ENCODE results near the gene CEACAM16.
"Not testable (repeated sequence)": the region's sequence is repeated elsewhere in the genome, so short reads cannot be mapped to it uniquely, and the experiment has no call there.

CEACAM16 gene

GRCh38 chr19:44698492-44699201 lies at the start of gene CEACAM16:
Gene CEACAM16, plus strand, starts transcription at chr19:44699151. Its CDS starts 2,306 bp downstream, at chr19:44701457.
- DNase-seq (ENCODE audit: low read depth), result no peak

- no peak for DNase-seq (ENCODE audit: low read depth)
Measured at GRCh38 chr19:44649578-44650145, 49.3 kb upstream of the CEACAM16 start.

GRCh38 chr19:44653343-44653742 lies 45.6 kb upstream of the CEACAM16 start:
- no peak for DNase-seq (ENCODE audit: low read depth)

- DNase-seq (ENCODE audit: low read depth), result peak; percentile 56
Measured at GRCh38 chr19:44653977-44654774, 44.8 kb upstream of the CEACAM16 start.

- DNase-seq (ENCODE audit: low read depth), result peak; percentile 68
Measured at GRCh38 chr19:44657211-44657921, 41.6 kb upstream of the CEACAM16 start.

GRCh38 chr19:44658069-44658733 lies 40.8 kb upstream of the CEACAM16 start:
- DNase-seq (ENCODE audit: low read depth), result no peak

GRCh38 chr19:44660081-44660480 lies 38.9 kb upstream of the CEACAM16 start:
- no peak for DNase-seq (ENCODE audit: low read depth)

- DNase-seq (ENCODE audit: low read depth), result no peak
Measured at GRCh38 chr19:44661205-44661604, 37.7 kb upstream of the CEACAM16 start.

- no peak for DNase-seq (ENCODE audit: low read depth)
Measured at GRCh38 chr19:44661904-44662303, 37.0 kb upstream of the CEACAM16 start.

GRCh38 chr19:44662691-44663385 lies 36.1 kb upstream of the CEACAM16 start:
- DNase-seq (ENCODE audit: low read depth), result peak; percentile 43

GRCh38 chr19:44663996-44664395 lies 35.0 kb upstream of the CEACAM16 start:
- DNase-seq (ENCODE audit: low read depth), result no peak

- DNase-seq (ENCODE audit: low read depth), result no peak
Measured at GRCh38 chr19:44664976-44665375, 34.0 kb upstream of the CEACAM16 start.

GRCh38 chr19:44666852-44667556 lies 31.9 kb upstream of the CEACAM16 start:
- no peak for DNase-seq (ENCODE audit: low read depth)

GRCh38 chr19:44668985-44669764 lies 29.8 kb upstream of the CEACAM16 start:
- DNase-seq (ENCODE audit: low read depth), result no peak

GRCh38 chr19:44670027-44670426 lies 28.9 kb upstream of the CEACAM16 start:
- not testable (repeated sequence) for DNase-seq (ENCODE audit: low read depth)

- DNase-seq (ENCODE audit: low read depth), result no peak
Measured at GRCh38 chr19:44671400-44671799, 27.6 kb upstream of the CEACAM16 start, which contains the start of gene CEACAM19. Gene CEACAM19, plus strand, starts transcription at chr19:44671482. Its CDS starts 450 bp downstream, at chr19:44671932.

- DNase-seq (ENCODE audit: low read depth), result no peak
Measured at GRCh38 chr19:44672226-44672625, 26.7 kb upstream of the CEACAM16 start.

- DNase-seq (ENCODE audit: low read depth), result no peak
Measured at GRCh38 chr19:44673510-44673909, 25.4 kb upstream of the CEACAM16 start.

GRCh38 chr19:44675521-44675920 lies 23.4 kb upstream of the CEACAM16 start:
- no peak for DNase-seq (ENCODE audit: low read depth)
